ENCODE results near the gene SLC35B4. TPM values are rescaled to one million over a fixed set of nuclear protein-coding genes. Genes with fewer than 3 reads are reported as not detected.

Gene SLC35B4
- total RNA-seq, 4 donors from 2014 or later: 3.1 to 9.4 (median 4.2) TPM

- WGBS: 81% methylated on average over 2 of the region's 2 CpGs
- Histone ChIP-seq H3K4me3 (no peak overlapping the region), H3K36me3 (no peaks in the 10 kb centered on the region), H3K4me1 (no peaks in the 10 kb centered on the region), H3K9me3 (no peaks in the 10 kb centered on the region), H3K27me3 (peaks cover 3% of the 10 kb centered on the region), H3K27ac (no peak overlapping the region)
- TF ChIP-seq EP300 (IDR thresholded peaks at IDR 0.05) (no peak), CTCF (IDR thresholded peaks at IDR 0.05) (no peak), POLR2AphosphoS5 (IDR thresholded peaks at IDR 0.05) (no peak), POLR2A (IDR thresholded peaks at IDR 0.05) (no peak)
- DNase-seq (ENCODE audit: low spot score in 2 of 2): no peak
Measured at GRCh38 chr7:134280508-134280907, 36.2 kb downstream of the SLC35B4 start.

- no peak for TF ChIP-seq EP300 (IDR thresholded peaks at IDR 0.05)
- TF ChIP-seq POLR2AphosphoS5 (IDR thresholded peaks at IDR 0.05): no peak
- no peak for TF ChIP-seq POLR2A (IDR thresholded peaks at IDR 0.05)
- no peak for TF ChIP-seq CTCF (IDR thresholded peaks at IDR 0.05)
- no peak for DNase-seq (ENCODE audit: low spot score in 2 of 2)
- Histone ChIP-seq H3K36me3 (no peaks in the 10 kb centered on the region), H3K27me3 (peaks cover 3% of the 10 kb centered on the region), H3K27ac (no peak overlapping the region), H3K4me3 (no peak overlapping the region), H3K4me1 (no peaks in the 10 kb centered on the region), H3K9me3 (no peaks in the 10 kb centered on the region)
Measured at GRCh38 chr7:134279898-134280297, 36.8 kb downstream of the SLC35B4 start.

- Histone ChIP-seq H3K4me3 (no peak overlapping the region), H3K27me3 (peaks cover 3% of the 10 kb centered on the region), H3K27ac (no peak overlapping the region), H3K9me3 (no peaks in the 10 kb centered on the region), H3K36me3 (no peaks in the 10 kb centered on the region), H3K4me1 (no peaks in the 10 kb centered on the region)
- 76% methylated on average over 3 of the region's 3 CpGs for WGBS
- TF ChIP-seq POLR2AphosphoS5 (IDR thresholded peaks at IDR 0.05) (no peak), CTCF (IDR thresholded peaks at IDR 0.05) (no peak), EP300 (IDR thresholded peaks at IDR 0.05) (no peak)
- DNase-seq (ENCODE audit: low spot score in 2 of 2): no peak
Measured at GRCh38 chr7:134279336-134279735, 37.4 kb downstream of the SLC35B4 start.

- WGBS: 85% methylated on average over 7 of the region's 7 CpGs
- no peaks in the 10 kb centered on the region for H3K4me1 ChIP-seq
- H3K27me3 ChIP-seq: peaks cover 3% of the 10 kb centered on the region
- no peaks in the 10 kb centered on the region for H3K9me3 ChIP-seq
- no peaks in the 10 kb centered on the region for H3K36me3 ChIP-seq
- H3K4me3 ChIP-seq: no peak overlapping the region
- DNase-seq (ENCODE audit: low spot score in 2 of 2): no peak
- TF ChIP-seq POLR2AphosphoS5 (IDR thresholded peaks at IDR 0.05) (no peak), POLR2A (IDR thresholded peaks at IDR 0.05) (no peak), EP300 (IDR thresholded peaks at IDR 0.05) (no peak), CTCF (IDR thresholded peaks at IDR 0.05) (no peak)
- no peak overlapping the region for H3K27ac ChIP-seq
Measured at GRCh38 chr7:134278502-134279153, 38.1 kb downstream of the SLC35B4 start.

GRCh38 chr7:134276951-134277350 is 39.8 kb downstream of the SLC35B4 start:
- no peak for DNase-seq (ENCODE audit: low spot score in 2 of 2)
- Histone ChIP-seq H3K27ac (no peak overlapping the region), H3K4me1 (no peaks in the 10 kb centered on the region), H3K4me3 (no peak overlapping the region), H3K36me3 (no peaks in the 10 kb centered on the region), H3K9me3 (no peaks in the 10 kb centered on the region), H3K27me3 (no peaks in the 10 kb centered on the region)
- WGBS: 53% methylated on average over 5 of the region's 5 CpGs
- TF ChIP-seq CTCF (IDR thresholded peaks at IDR 0.05) (no peak), EP300 (IDR thresholded peaks at IDR 0.05) (no peak), POLR2AphosphoS5 (IDR thresholded peaks at IDR 0.05) (no peak), POLR2A (IDR thresholded peaks at IDR 0.05) (no peak)

Measured in suprapubic skin (tissue), 4 donors.